HG03354 (cell line): ENCODE data around the gene HES6.
A peak's percentile ranks its signal among the peaks of the same experiment; 100 is the strongest.

Experiments
- ATAC-seq: cut with Tn5 transposase; IDR thresholded peaks from one replicate; pipeline ENCODE4 v1.9.1; 2021; ENCODE audit warnings: mild to moderate bottlenecking; ENCODE audit not compliant: unreplicated experiment, poor library complexity, severe bottlenecking

Gene HES6

GRCh38 chr2:238239863-238240756 lies at the start of gene HES6:
HES6 (minus strand) TSS chr2:238240038; CDS start chr2:238239905, 133 bp downstream.
- ATAC-seq, result peak; percentile 89

GRCh38 chr2:238289574-238289973 lies 49.7 kb upstream of the HES6 start:
- ATAC-seq, result no peak

GRCh38 chr2:238288650-238289573 lies 49.1 kb upstream of the HES6 start:
- peak; percentile 89 for ATAC-seq

DNA sequence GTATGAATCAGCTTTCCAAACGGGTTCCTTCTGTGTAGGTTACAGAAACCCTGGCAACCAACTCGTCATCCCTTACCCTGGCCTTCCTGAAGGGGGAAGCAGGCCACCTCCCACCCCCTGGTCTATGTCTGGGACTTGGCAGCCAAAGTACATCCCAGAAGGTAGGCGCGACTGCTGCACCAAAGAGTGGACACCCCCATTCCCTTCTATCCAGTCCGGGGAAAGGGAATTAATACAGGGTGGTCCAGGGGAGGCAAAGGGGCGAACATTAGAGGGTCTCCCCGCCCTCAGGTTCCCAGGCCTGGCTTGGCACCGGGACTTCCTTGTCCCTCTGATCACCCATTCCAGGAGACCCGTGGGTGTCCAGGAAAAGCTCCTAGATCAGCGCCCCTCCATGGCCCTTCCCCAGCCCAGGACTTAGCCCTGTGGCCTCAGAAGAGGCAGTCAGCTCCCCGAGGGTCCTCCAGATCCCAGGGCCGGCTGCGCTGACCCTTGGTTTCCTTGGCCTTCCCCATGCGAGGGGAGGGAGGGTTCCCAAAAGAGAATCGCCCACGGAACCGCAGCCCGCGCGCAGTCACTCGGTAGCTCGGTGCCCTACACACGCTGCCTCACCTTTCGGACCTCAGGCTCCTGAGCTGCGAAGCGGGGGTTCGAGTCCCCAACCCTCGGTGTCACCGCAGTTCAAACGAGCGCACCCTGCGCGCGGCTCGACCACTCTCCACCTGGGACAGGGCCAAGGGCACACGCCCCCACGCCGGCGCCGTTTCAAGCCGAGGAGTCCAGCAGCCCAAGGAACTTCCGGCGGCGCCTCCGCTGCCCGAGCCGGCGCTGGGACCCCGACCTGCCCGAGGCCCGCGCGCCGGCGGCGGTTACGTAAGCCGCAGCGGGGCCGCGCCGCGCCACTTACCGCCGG lies 48.2 kb upstream of the HES6 start, which contains the start of gene PER2:
PER2 (minus strand) TSS at position 874 of the 913 bp plus-strand sequence. CDS start 10,674 bp downstream, outside the sequence.
- peak; percentile 44 for ATAC-seq

DNA sequence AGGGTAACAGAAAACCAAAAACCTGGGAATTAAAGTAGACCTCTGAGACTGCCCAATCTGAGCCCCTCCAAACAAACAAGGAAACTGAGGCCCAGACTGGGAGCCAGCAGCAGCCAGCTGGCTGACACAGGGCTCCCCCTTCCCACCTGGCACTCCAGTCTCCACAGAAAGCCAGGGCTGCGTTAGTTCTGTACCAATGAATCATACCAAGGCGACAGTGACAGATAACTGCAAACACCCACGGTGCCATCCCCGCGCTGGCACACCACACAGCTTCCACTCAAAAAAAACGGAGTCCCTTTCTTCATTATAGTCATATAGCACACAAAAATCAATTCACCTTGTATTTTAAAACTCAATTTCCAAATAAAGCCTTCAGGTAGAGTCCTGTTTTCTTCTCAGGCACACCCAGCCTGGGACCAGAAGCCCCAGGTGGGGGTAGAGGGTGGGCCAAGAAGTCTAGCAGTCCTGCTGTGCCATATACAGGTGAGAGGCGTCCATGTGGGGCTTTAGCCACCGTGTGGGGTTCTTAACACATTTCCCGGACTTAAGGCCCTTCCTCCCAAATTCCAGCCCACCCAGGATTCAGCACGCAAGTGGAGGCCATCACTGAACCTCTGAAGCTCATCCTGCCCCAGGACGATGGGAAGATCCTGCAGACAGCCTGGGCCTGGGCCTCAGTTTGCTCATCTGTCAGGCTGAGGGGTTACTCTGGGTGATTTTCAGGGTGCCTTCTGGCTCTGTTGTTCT lies 47.3 kb upstream of the HES6 start:
- no peak for ATAC-seq

GRCh38 chr2:238286551-238286950 lies 46.7 kb upstream of the HES6 start:
- no peak for ATAC-seq

GRCh38 chr2:238286095-238286494 lies 46.3 kb upstream of the HES6 start:
- no peak for ATAC-seq

- no peak for ATAC-seq
Measured at GRCh38 chr2:238285653-238286082, 45.8 kb upstream of the HES6 start.

- ATAC-seq, result no peak
Measured at GRCh38 chr2:238284802-238285515, 45.1 kb upstream of the HES6 start.

DNA sequence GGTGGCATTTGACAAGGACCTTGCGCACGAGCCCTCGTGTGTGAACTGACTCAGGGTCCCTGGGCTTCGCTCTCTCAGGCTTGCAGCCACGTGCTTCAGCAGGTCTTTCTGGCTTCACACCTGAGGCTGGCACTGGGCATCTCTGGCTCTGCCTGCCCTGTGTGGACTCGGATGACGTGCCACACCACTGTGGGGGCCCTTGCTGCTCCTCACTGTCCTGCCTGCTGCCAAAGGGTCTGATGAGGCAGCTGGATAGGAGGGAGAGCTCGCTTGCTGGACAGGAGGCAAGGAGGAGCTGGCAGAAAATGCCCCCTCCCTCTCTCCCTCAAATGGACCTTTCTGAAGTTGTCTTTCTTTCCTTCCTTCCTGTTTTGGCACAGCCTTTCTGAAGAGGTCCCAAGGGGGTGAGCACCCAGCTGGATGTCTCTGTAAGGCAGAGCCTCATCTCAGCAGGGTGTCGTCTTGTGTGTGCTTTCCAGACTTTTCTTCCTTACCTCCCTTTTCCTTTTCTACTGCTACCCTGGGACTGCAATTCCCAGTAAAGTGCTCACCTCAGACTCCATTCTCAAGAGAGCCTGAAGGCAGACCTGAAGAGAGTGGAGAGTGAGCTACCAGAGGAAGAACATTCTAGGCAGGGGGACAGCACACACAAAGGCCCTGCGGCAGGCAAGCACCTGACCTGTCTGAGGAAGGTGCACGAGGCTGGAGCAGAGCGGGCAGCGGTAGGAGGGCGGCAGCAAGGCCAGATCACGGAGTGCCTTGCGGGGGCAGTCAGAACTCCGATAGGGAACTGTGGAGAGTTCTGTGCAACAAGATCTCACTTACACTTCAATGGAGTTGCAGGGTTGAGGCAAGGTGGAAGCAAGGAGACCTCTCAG lies 43.3 kb upstream of the HES6 start:
- ATAC-seq, result no peak

DNA sequence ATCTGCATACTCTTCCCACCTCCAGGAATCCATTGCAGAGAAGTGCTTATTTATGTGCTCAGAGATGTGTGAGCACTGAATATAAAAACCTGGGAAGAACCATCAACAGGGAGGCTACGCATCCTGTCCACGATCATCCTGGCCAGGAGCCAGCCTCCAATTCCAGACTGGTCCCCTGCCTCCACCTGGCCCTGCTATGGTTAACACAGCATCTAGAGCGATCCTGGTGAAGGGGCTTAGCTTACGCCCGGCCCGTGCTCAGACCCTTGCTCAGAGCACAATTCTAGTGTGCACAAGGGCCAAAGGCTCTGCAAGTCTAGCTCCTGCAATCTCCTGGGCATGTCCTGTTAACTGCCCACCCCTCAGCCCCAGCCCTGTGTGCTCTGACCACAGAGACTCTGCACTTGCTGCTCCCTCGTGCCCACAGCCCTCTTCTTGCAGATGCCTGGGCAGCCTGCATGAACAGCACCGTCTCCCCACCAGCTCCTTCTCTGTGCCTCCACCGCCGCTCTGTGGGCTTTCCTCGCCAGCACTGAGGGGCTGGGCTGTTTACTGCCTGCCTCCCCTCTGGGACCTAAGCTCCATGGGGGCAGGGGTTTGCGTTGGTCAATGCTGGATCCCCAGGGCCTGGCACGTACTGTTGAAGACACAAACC lies 42.1 kb upstream of the HES6 start:
- no peak for ATAC-seq

GRCh38 chr2:238280083-238280825 lies 40.4 kb upstream of the HES6 start:
- ATAC-seq, result no peak

DNA sequence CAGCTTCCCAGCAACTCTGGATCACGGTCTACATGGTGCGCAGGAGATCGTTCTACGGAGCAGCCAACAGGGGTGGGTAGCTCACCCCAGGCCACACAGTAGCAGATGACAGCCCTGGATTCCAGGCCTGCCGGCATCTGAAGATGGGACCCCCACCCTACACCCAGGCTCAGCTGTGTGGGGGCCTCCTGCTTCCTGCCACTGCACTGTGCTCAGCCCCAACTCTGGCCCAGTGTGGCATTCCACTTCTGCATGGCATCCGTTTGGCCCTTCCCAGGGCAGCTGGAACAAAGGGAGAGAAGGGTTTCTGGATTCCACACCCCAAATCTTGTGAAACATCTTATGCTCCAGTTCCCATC lies 39.5 kb upstream of the HES6 start:
- ATAC-seq, result no peak

GRCh38 chr2:238278626-238279323 lies 38.9 kb upstream of the HES6 start:
- no peak for ATAC-seq

DNA sequence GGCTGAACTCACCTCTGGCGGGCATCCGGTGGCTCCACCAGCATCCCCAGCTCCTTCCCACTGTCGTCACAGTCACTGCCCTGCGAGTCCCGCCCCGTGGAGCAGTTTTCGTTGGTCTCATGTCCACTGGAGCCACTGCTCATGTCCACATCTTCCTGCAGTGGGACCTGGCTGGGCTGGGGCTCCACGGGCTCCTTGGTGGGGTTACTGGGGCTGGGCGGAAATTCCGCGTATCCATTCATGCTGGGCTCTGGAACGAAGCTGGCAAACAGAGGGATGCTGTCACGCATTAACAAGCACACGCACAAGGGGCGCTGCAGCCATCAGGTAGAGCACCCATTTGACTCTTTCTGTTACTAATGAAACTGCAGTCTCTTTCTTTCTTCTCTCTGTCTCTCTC lies 37.9 kb upstream of the HES6 start:
- ATAC-seq, result no peak
